GM12891 (cell line): Measurements from ENCODE around the gene ZBTB20.

Source experiments
- DNase-seq: peaks from one replicate; pipeline ENCODE4 v3.0.0; 2011; ENCODE audit warnings: low spot score; ENCODE audit not compliant: insufficient read length
- FAIRE-seq: peaks from 2 replicates; lab custom pipeline; 2011; peaks lifted over from hg19 to GRCh38; lab: Jason Lieb, UNC
- PAX5 ChIP-seq: IDR thresholded peaks from 2 replicates; pipeline ENCODE4 v1.6.1; 2011; ENCODE audit warnings: low read length, moderate library complexity, mild to moderate bottlenecking; ENCODE audit not compliant: insufficient read depth, severe bottlenecking
- POLR2A ChIP-seq: IDR thresholded peaks from 2 replicates; pipeline ENCODE4 v1.6.1; 2011; ENCODE audit warnings: low read depth, low read length, control low read depth
- POLR2AphosphoS5 ChIP-seq: IDR thresholded peaks from 2 replicates; pipeline ENCODE4 v1.6.1; 2011; ENCODE audit warnings: low read depth, low read length, control low read depth
- POU2F2 ChIP-seq: IDR thresholded peaks from 2 replicates; pipeline ENCODE4 v1.6.1; 2011; ENCODE audit warnings: low read depth, mild to moderate bottlenecking, control low read depth, low read length, moderate library complexity
- SPI1 ChIP-seq: IDR thresholded peaks from 2 replicates; pipeline ENCODE4 v1.6.1; 2011; ENCODE audit warnings: low read depth, low read length, control low read depth
- TAF1 ChIP-seq: IDR thresholded peaks from 2 replicates; pipeline ENCODE4 v1.6.1; 2011; ENCODE audit warnings: low read depth, low read length, control low read depth

Gene ZBTB20

DNA sequence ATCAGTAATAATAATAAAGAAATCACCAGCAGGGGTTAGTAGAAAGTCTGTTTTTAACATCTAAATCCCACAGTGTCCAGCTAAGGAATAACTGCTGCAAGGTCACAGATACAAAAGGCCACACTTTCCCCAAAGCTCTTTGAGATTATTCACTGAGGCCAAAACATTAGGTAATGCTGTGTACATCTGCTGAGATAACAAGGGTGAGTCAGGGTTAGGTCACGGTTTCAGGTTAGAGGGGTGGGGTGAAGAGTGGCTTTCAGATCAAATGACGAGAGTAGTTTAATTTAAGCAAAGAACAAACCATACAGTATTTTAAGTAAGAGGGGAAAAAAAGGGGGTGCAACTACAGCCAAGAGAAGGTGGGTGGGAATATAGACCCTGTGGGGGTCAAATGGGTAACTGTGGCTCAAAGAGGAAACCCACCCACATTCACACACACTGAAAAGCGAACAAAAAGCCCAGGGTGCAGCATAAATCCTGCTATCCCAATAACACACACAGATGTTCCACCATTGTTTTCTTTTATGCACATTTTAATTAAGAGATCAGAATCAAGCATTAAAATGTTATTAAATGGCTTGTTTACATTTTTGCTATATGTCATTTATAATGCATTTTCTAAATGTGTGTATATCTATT, 440.4 kb downstream of the ZBTB20 start:
- peak; percentile 90 for FAIRE-seq
- TF ChIP-seq POLR2A (no peak), PAX5 (no peak), SPI1 (no peak), TAF1 (no peak), POU2F2 (no peak), POLR2AphosphoS5 (no peak)
- DNase-seq: no peak

DNA sequence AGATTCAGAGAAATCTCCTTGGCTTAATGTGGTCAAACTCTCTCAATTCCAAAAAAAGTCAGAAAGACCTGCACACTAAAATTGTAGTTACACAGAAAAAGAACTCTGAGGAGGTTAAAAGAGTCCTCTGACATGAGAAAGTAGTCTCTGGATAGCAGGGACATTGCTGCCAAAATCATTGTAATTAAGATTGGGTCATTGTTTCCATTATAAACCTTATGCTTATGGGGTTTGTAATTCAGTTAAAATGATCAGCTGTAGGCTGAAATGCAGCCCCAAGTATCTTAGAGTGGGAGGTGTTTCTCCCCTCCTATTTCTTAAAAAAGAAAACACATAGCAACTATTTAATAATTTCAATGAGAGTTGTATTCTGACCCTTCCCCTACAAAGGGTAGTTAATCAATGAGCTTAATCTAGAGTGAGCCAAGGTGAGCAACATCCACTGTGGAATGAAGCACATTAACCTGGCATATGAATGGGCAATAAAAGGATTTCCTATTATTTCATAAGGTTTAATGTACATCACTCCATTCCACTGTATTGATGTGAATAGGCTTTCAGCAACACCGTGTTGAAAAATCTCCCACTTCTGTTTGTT, 446.4 kb downstream of the ZBTB20 start:
- FAIRE-seq (no peak), DNase-seq (no peak)
- TF ChIP-seq POU2F2: no peak
- TF ChIP-seq PAX5: no peak
- TF ChIP-seq TAF1: no peak
- TF ChIP-seq POLR2AphosphoS5: no peak
- no peak for TF ChIP-seq POLR2A
- no peak for TF ChIP-seq SPI1

- DNase-seq (no peak), FAIRE-seq (no peak)
- TF ChIP-seq POLR2AphosphoS5 (no peak), PAX5 (no peak), POU2F2 (no peak), POLR2A (no peak), TAF1 (no peak), SPI1 (no peak)
Observed at GRCh38 chr3:114698146-114699105, 448.7 kb downstream of the ZBTB20 start.

DNA sequence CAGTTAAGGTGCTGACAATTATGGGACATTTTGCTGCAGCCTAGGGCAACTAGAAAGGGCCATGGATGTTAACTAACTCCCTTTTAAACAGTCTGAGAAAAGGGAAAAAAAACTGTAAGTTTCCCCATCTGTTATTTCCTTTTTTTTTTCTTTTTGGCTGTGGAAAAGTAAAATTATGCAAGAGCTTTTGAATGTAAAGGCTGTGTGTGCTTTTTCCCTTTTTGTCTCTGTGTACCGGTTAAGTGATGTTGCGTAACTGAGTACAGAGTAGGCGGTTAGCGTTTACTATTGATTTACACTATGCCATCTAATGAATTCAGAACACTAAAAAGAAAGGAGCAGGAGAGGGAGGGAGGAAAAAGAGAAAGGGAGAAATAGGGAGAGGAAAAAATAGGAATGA, 449.7 kb downstream of the ZBTB20 start:
- no peak for DNase-seq
- FAIRE-seq: no peak
- TF ChIP-seq POU2F2: no peak
- TF ChIP-seq POLR2AphosphoS5: no peak
- no peak for TF ChIP-seq SPI1
- no peak for TF ChIP-seq POLR2A
- no peak for TF ChIP-seq PAX5
- TF ChIP-seq TAF1: no peak

- no peak for FAIRE-seq
- no peak for TF ChIP-seq POU2F2
- TF ChIP-seq POLR2A: no peak
- TF ChIP-seq TAF1: no peak
- TF ChIP-seq POLR2AphosphoS5: no peak
- no peak for TF ChIP-seq PAX5
- no peak for TF ChIP-seq SPI1
Observed at GRCh38 chr3:114694251-114694650, 452.8 kb downstream of the ZBTB20 start.

DNA sequence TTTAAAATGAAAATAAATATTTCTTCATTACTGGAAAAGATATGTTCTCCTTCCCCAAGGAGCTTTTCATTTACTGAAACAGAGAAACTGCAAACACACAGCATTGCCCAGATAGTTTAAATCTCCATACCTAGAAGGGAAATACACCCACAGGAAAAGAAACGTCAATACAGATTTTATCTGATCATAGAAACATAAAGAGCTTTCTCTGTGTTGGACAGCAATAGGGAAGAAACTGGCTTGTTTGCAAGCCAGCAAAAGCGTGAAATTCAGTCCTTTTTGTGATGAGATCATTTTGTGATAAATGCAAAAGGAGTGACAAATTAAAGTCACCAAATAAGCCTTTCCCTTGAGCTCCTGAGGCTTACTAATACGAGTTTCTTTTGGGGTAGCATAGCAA, 455.2 kb downstream of the ZBTB20 start:
- FAIRE-seq: no peak
- TF ChIP-seq POLR2AphosphoS5 (no peak), POU2F2 (no peak), POLR2A (no peak), PAX5 (no peak), SPI1 (no peak), TAF1 (no peak)
- DNase-seq: no peak

More at GRCh38 chr3:114694251-114694650, 452.8 kb downstream of the ZBTB20 start:
- no peak for DNase-seq

GRCh38 chr3:114690911-114691310, 456.2 kb downstream of the ZBTB20 start:
- FAIRE-seq: no peak
- no peak for DNase-seq
- TF ChIP-seq POLR2A (no peak), SPI1 (no peak), POLR2AphosphoS5 (no peak), POU2F2 (no peak), TAF1 (no peak), PAX5 (no peak)

DNA sequence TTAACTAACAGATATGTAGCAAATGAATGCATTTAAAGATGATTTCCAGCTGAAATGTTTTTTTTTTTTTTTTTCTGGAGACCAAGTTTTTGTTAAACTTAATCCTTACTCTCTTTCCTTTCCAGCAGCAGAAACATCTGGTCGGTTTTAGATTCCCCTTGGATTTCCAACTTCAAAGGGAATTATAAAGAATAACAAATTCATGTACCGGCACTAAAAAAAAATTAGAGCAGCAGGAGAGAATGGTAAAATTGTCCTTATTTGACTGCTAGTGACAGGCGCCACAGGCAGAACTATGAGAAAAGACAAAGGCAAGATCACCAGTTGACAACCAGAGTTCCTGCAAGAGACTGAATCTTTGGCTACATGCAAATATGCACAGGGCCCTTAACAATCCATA, 459.9 kb downstream of the ZBTB20 start:
- TF ChIP-seq PAX5: no peak
- TF ChIP-seq TAF1: no peak
- no peak for TF ChIP-seq POU2F2
- TF ChIP-seq POLR2AphosphoS5: no peak
- TF ChIP-seq POLR2A: no peak
- TF ChIP-seq SPI1: no peak
- FAIRE-seq (no peak), DNase-seq (no peak)

DNA sequence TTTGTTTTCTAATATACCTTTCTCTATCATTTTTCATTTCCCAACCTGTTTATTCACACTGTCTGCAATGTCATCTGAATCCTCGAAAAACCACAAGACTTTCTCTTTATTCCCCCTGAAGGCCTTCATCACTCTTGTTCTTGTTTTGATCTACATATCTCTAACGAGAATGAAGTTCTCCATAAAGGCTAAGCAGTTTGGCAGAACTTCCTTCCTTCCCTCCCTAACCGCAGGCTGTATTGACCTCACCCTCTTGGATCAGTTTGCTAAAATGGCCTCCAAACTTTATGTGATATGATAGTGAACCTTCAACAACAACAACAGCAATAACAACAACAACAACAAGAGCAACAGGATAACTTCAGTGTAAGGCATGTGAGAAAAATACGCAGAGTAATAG, 460.5 kb downstream of the ZBTB20 start:
- FAIRE-seq (no peak), DNase-seq (no peak)
- TF ChIP-seq TAF1 (no peak), POLR2AphosphoS5 (no peak), POU2F2 (no peak), PAX5 (no peak), SPI1 (no peak), POLR2A (no peak)

DNA sequence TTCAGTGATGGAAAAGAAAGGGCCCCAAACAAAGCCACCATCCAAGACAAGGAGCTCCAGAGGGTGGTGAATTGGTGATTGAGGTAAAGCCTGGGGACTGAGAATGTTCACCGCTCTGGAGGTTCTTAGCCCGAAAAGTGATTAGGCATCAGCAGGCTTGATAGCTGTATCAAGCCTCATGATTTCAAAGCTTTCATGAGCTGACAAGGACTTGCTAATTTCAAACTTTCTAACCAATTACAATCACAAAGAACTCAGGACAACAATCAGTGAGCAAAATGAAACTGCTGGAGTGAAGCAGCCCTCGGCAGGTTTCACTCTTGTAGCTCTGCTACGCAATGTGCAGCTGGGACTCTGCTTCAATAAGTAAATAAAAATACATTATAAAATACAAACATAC, 461.9 kb downstream of the ZBTB20 start:
- no peak for DNase-seq
- FAIRE-seq: no peak

More for the DNA sequence above, 461.9 kb downstream of the ZBTB20 start:
- TF ChIP-seq POLR2AphosphoS5 (no peak), POU2F2 (no peak), TAF1 (no peak), SPI1 (no peak), PAX5 (no peak), POLR2A (no peak)
